GM19328 (cell line): ENCODE results near the gene BDKRB2.

Experiments used
- ATAC-seq: cut with Tn5 transposase; IDR thresholded peaks from one replicate; pipeline ENCODE4 v1.9.1; 2021; ENCODE audit warnings: mild to moderate bottlenecking, moderate library complexity; ENCODE audit not compliant: unreplicated experiment

Gene BDKRB2

GRCh38 chr14:96268431-96269358, 64.1 kb downstream of the BDKRB2 start:
- ATAC-seq: no peak

- ATAC-seq: no peak
Measured at GRCh38 chr14:96269359-96269710, 64.7 kb downstream of the BDKRB2 start.

- ATAC-seq: no peak
Measured at GRCh38 chr14:96270565-96271420, 66.2 kb downstream of the BDKRB2 start.

- no peak for ATAC-seq
Measured at GRCh38 chr14:96271421-96271762, 66.8 kb downstream of the BDKRB2 start.

GRCh38 chr14:96272777-96273473, 68.3 kb downstream of the BDKRB2 start:
- no peak for ATAC-seq

GRCh38 chr14:96273629-96274028, 69.0 kb downstream of the BDKRB2 start:
- ATAC-seq: no peak

GRCh38 chr14:96274122-96274521, 69.5 kb downstream of the BDKRB2 start:
- ATAC-seq: no peak

- ATAC-seq: no peak
Measured at GRCh38 chr14:96274543-96274942, 69.9 kb downstream of the BDKRB2 start.

GRCh38 chr14:96275177-96276112, 70.8 kb downstream of the BDKRB2 start:
- ATAC-seq: no peak

- ATAC-seq: no peak
Measured at GRCh38 chr14:96277890-96278289, 73.3 kb downstream of the BDKRB2 start.

GRCh38 chr14:96279564-96279963, 74.9 kb downstream of the BDKRB2 start:
- no peak for ATAC-seq

GRCh38 chr14:96280104-96280503, 75.5 kb downstream of the BDKRB2 start:
- ATAC-seq: no peak

- no peak for ATAC-seq
Measured at GRCh38 chr14:96281486-96281885, 76.8 kb downstream of the BDKRB2 start.

- ATAC-seq: no peak
Measured at GRCh38 chr14:96284008-96284407, 79.4 kb downstream of the BDKRB2 start.

GRCh38 chr14:96284430-96284829, 79.8 kb downstream of the BDKRB2 start:
- no peak for ATAC-seq

- ATAC-seq: no peak
Measured at GRCh38 chr14:96285667-96286066, 81.0 kb downstream of the BDKRB2 start.

- ATAC-seq: no peak
Measured at GRCh38 chr14:96286251-96286650, 81.6 kb downstream of the BDKRB2 start.

- ATAC-seq: no peak
Measured at GRCh38 chr14:96287856-96288255, 83.2 kb downstream of the BDKRB2 start.
